ENCODE results near the gene KCNH8.

The KCNH8 gene

GRCh38 chr3:19363071-19363470 lies 214.8 kb downstream of the KCNH8 start:
- no peak for DNase-seq (ENCODE audit: low read depth in 2 of 2)

- DNase-seq (ENCODE audit: low read depth in 2 of 2): no peak
Measured at GRCh38 chr3:19364148-19364547, 215.8 kb downstream of the KCNH8 start.

GRCh38 chr3:19365471-19365870 lies 217.2 kb downstream of the KCNH8 start:
- DNase-seq (ENCODE audit: low read depth in 2 of 2): no peak

- no peak for DNase-seq (ENCODE audit: low read depth in 2 of 2)
Measured at GRCh38 chr3:19384868-19385267, 236.6 kb downstream of the KCNH8 start.

GRCh38 chr3:19392150-19392549 lies 243.8 kb downstream of the KCNH8 start:
- no peak for DNase-seq (ENCODE audit: low read depth in 2 of 2)

DNA sequence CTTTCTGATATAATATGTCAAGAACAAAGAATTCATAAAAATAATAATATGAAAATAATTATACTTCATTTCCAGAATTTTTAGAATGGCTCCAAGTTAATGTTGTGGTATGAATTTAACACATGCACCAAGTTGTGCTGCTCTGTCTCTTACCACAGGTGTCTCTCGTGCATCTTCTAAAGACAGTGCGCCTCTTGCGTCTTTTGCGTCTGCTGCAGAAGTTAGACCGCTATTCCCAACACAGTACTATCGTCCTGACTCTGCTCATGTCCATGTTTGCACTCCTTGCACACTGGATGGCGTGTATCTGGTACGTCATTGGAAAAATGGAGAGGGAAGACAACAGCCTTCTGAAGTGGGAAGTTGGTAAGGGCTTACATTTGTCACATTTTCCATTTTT lies 246.6 kb downstream of the KCNH8 start:
- no peak for DNase-seq (ENCODE audit: low read depth in 2 of 2)

DNA sequence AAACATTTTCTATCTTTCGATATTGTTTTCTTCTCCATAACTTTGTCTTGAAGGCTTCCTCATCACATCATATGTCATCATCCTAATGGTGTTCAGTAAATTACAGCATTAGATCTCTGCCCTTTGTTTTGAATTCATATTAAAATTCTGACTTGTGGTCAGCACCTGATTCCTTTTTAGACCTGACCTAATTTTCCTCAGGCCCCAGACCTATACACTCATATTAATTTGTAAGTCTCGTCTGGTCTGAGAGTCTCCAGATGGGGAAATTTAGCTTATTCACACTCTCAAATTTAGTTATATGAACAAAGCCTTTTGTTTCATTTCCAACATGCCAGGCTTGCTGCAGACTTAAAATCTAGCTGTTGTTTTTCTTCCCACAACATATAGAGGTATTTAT lies 248.4 kb downstream of the KCNH8 start:
- DNase-seq (ENCODE audit: low read depth in 2 of 2): no peak

- no peak for DNase-seq (ENCODE audit: low read depth in 2 of 2)
Measured at GRCh38 chr3:19399356-19399755, 251.0 kb downstream of the KCNH8 start.

GRCh38 chr3:19399836-19400235 lies 251.5 kb downstream of the KCNH8 start:
- DNase-seq (ENCODE audit: low read depth in 2 of 2): no peak

DNA sequence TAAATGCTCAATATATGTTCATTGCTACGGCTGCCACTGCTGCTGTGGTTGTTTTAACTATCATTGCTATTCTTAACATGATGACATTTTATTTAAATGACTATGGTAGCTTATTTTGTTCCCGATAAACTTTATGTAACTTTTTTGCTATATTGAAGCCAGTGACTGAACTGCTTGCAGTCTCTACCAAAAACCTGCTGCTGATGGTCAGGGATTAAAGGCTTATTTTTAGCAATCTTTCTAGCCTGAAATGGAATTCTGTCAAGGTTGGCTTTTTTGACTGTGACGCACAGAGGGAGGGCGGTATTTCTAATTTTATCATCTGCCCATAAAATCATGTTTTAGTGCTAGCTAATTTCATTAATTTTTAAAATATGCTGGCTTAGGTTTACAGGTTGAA lies 271.8 kb downstream of the KCNH8 start:
- DNase-seq (ENCODE audit: low read depth in 2 of 2): no peak

DNA sequence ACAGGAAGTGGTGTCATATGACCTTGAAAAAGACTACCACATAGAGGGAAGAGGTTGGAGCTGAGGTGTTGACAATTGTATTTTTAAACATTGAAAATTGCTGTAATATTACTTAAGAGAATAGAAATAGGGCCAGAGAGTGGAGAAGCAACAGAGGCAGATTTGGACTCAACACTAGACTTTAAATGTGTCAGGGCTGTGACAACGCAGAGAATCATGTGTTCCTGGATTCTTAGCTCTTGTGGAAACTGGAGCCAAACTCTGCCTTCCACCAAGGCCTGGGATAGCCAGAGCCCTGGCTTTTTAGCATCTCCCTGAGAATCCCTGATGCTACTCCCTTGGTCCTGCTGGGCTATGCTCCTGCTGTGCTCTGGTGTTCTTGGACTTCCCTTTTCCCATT lies 277.5 kb downstream of the KCNH8 start:
- no peak for DNase-seq (ENCODE audit: low read depth in 2 of 2)

DNA sequence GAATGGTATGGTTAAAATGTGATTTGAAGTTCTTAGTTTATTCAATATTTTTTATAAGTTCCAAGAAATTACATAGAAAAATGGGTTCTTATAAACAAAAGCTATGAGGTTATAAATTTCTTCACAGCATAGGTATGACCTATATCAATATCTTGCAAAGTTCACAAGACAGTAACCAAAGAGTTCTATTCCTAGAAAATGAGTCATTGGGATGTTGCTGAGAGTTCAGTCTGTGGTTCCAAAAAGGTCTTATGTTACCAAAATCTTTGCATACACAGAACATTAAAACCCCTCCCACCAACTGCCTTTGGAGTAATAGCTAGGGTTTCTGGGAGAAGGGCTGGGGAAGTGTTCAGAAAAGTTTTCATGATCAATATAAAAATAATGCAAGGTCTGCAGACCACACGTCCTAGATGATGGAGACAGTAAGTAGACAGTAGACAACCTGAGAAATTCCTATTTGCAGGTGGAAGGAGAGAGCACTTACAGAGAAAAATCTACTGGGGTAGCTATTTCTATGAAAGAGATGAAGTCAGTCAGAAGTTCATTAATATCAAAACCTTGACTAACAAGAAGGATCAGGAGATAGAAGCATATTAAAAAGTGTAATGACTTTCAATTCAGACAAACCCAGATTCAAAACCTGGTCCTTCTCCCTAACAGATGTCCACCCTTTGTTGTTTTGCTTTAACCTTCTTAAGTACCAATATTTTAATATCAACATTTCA lies 279.3 kb downstream of the KCNH8 start:
- no peak for DNase-seq (ENCODE audit: low read depth in 2 of 2)

- DNase-seq (ENCODE audit: low read depth in 2 of 2): no peak
Measured at GRCh38 chr3:19428729-19429128, 280.4 kb downstream of the KCNH8 start.

DNA sequence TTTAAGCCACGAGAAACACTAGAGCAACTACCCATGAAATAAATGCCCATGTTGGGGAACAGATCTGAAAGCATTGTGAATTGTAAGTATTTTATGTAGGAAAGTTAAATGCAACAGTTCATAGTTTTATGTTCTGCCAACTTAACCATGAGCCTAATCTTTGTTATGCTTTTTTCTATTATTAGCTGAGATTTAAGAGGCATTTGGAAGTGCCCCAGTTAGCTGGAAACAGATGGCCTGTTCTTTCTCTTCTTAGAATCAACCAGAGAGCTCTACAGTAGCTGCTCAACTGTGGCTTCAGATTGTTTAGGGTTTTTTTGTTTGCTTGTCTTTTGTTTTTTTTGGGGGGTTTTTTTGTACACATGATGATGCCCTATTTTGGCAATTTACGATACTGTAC lies 284.4 kb downstream of the KCNH8 start:
- DNase-seq (ENCODE audit: low read depth in 2 of 2): no peak

DNA sequence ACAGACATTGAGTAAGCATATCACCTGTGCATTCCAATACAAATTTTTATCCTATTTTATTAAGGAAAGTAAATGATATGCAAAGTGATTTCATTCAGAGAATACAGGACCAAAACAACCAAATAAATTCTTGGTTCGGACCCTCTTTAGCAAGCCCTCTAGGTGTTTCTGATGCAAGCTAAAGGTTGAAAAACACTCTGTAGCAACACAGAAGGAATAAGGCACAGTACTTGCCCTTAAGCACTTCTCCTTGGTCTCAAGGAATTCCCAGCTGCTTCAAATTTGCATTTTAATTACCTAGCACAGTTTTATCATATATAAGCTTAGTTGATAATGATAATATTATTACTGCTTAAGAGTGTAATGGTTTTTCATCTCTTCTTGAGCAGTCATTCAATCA lies 288.4 kb downstream of the KCNH8 start:
- no peak for DNase-seq (ENCODE audit: low read depth in 2 of 2)

DNA sequence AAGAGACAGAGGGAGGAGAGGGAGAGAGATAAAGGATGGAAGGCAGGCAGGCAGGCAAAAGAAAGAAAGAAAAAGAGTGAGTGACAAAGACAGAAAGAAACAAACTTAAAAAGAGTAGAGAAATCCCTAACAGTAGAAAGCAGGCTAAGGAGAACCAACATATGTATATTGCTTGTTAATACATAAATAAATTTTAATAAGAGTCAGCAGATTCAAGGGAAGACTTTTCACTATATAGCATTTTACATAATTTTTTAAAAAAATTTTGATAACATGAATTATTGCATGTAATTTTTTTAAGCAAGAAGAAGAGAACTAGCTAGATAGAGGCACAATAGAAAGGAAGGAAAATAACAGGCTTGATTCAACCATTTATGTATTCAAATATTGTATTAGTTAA lies 291.6 kb downstream of the KCNH8 start:
- no peak for DNase-seq (ENCODE audit: low read depth in 2 of 2)

GRCh38 chr3:19446138-19446537 lies 297.8 kb downstream of the KCNH8 start:
- DNase-seq (ENCODE audit: low read depth in 2 of 2): no peak

- DNase-seq (ENCODE audit: low read depth in 2 of 2): no peak
Measured at GRCh38 chr3:19446687-19447086, 298.4 kb downstream of the KCNH8 start.

DNA sequence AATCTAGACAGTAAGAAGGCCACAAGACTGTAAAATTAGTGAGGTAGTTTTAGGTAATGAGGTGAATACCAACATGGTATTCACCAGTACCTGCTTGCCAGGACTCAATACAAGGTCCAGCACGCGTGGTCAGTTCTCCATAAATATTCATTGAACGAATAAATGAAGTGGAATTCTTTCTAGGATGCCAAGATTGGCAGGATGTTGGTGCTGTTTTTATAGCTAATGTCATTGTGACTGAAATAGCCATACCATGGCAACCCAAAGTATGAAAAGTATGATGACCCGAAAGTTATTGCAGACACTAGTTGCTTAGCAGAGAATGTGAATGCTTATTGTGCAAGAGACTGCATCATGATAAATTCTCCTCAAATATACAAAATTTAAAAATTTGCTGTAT lies 307.2 kb downstream of the KCNH8 start:
- no peak for DNase-seq (ENCODE audit: low read depth in 2 of 2)

DNA sequence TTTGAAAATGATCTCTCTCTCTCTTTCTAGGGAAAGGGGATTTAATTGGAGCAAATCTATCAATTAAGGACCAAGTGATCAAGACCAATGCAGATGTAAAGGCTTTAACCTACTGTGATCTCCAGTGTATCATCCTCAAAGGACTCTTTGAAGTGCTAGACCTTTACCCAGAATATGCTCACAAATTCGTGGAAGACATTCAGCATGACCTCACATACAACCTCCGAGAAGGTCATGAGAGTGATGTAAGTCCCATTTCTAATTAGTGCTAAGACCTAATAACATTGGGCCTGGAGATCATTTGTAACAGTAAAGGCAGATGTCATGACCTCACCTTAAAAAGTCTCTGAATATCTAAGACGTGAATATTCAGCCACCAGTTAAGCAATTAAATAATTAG lies 308.4 kb downstream of the KCNH8 start:
- DNase-seq (ENCODE audit: low read depth in 2 of 2): no peak

- DNase-seq (ENCODE audit: low read depth in 2 of 2): no peak
Measured at GRCh38 chr3:19457449-19457848, 309.1 kb downstream of the KCNH8 start.

DNA sequence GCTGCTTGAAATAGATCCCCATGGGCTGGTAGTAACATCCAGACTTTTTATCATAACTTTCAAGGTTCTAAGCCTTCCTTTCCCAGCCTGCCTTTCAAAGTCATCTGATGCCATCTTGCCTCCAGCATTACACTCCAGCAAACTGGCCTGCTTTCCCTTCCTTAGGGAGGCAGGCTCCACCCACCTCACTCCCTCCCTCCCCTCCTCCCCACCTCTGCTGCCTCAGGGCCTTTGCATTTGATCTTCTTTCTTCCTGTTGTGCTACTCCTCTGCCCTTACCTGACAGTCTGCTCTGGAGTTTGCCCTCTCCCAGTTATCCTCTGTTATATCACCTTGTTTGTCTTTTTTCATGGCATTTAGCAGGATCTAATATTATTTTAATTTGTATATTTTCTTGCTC lies 319.5 kb downstream of the KCNH8 start:
- DNase-seq (ENCODE audit: low read depth in 2 of 2): no peak

- no peak for DNase-seq (ENCODE audit: low read depth in 2 of 2)
Measured at GRCh38 chr3:19471138-19471537, 322.8 kb downstream of the KCNH8 start.

GRCh38 chr3:19473971-19474580 lies 325.8 kb downstream of the KCNH8 start:
- DNase-seq (ENCODE audit: low read depth in 2 of 2): no peak
